HepG2 (cell line): ENCODE measurements around the gene LARP4. TPM values are rescaled to one million over a fixed set of nuclear protein-coding genes. Genes with fewer than 3 reads are reported as not detected.

Experiments used
- ETV5 ChIP-seq: IDR thresholded peaks from 2 replicates; pipeline ENCODE4 v1.6.1; 2018; ENCODE audit warnings: missing biosample characterization, missing genetic modification reagents, inconsistent platforms, borderline replicate concordance
- GLI4 ChIP-seq: sonication (generic); formaldehyde crosslinking; IDR thresholded peaks from 2 replicates; pipeline ENCODE4 v1.5.1; 2020; ENCODE audit warnings: missing genetic modification reagents, mild to moderate bottlenecking, moderate library complexity, borderline replicate concordance
- KLF12 ChIP-seq: sonication (generic); formaldehyde crosslinking; IDR thresholded peaks from 2 replicates; pipeline ENCODE4 v1.4.0; 2020; ENCODE audit warnings: missing genetic modification reagents, borderline replicate concordance
- NFATC3 ChIP-seq: sonication (generic); formaldehyde crosslinking; IDR thresholded peaks from 2 replicates; pipeline ENCODE4 v1.5.1; 2020; ENCODE audit warnings: mild to moderate bottlenecking, missing genetic modification reagents
- NFKB2 ChIP-seq: sonication (generic); formaldehyde crosslinking; IDR thresholded peaks from 2 replicates; pipeline ENCODE4 v1.4.0; 2020; ENCODE audit warnings: missing genetic modification reagents, borderline replicate concordance
- NFKBIZ ChIP-seq: IDR thresholded peaks from 2 replicates; pipeline ENCODE4 v1.6.1; 2018; ENCODE audit warnings: missing genetic modification reagents, missing compliant biosample characterization
- SRY ChIP-seq: sonication (generic); formaldehyde crosslinking; IDR thresholded peaks from 2 replicates; pipeline ENCODE4 v1.8.0; 2022; ENCODE audit warnings: mild to moderate bottlenecking, missing genetic modification reagents
- ZNF350 ChIP-seq: sonication (generic); formaldehyde crosslinking; IDR thresholded peaks from 2 replicates; pipeline ENCODE4 v1.4.0; 2020; ENCODE audit warnings: mild to moderate bottlenecking, low read depth, missing genetic modification reagents, borderline replicate concordance
- ZNF7 ChIP-seq: IDR thresholded peaks from 2 replicates; pipeline ENCODE4 v1.6.1; 2016; ENCODE audit warnings: missing biosample characterization, missing genetic modification reagents
- ZNF780A ChIP-seq: sonication (generic); formaldehyde crosslinking; IDR thresholded peaks from 2 replicates; pipeline ENCODE4 v1.8.0; 2022; ENCODE audit warnings: mild to moderate bottlenecking, missing genetic modification reagents, moderate library complexity
- polyA plus RNA-seq, 8 experiments: library from polyadenylated mRNA; depleted of rRNA in 3 of 8; stranded (reverse) in 7 of 8; unstranded in 1 of 8; fragments of >200 nt; fragmentation: Illumina TruSeq in 4 of 8; extraction: Trizol in 4 of 8; gene quantifications; 2 replicates each; pipeline versions ENCODE4 v1.2.1 to v1.2.3, GENCODE V29; 2011 to 2016; ENCODE audit warnings: low read depth in 4 of 8, missing spikeins in 1 of 8, mixed read lengths in 1 of 8; ENCODE audit not compliant: insufficient read depth in 1 of 8
- total RNA-seq, 5 experiments: library from RNA; depleted of rRNA; stranded (reverse); fragments of >200 nt; fragmentation: Illumina TruSeq; extraction: Trizol; gene quantifications; 2 replicates each; pipeline ENCODE4 v1.2.3, GENCODE V29; 2016; ENCODE audit warnings: low read depth in 1 of 5
- TF ChIP-seq, protein P1 (sequence below), 2 experiments: IDR thresholded peaks; 2 replicates each; pipeline ENCODE4 v1.6.1; 2011 to 2012; ENCODE audit warnings: low read length in 2 of 2, borderline replicate concordance in 1 of 2, low read depth in 1 of 2, mild to moderate bottlenecking in 1 of 2, moderate library complexity in 1 of 2
- TF ChIP-seq, protein P2 (sequence below): sonication (generic); formaldehyde crosslinking; IDR thresholded peaks from 2 replicates; pipeline ENCODE4 v1.8.1; 2023; ENCODE audit warnings: mild to moderate bottlenecking, inconsistent platforms, moderate library complexity, missing genetic modification reagents, borderline replicate concordance
- TF ChIP-seq, protein P3 (sequence below): sonication (generic); formaldehyde crosslinking; conservative IDR thresholded peaks from 2 replicates; pipeline ENCODE4 v1.4.0; 2020; ENCODE audit warnings: missing genetic modification reagents
- TF ChIP-seq, protein P4 (sequence below): sonication (generic); formaldehyde crosslinking; IDR thresholded peaks from 2 replicates; pipeline ENCODE4 v1.8.0; 2022; ENCODE audit warnings: low read depth, missing genetic modification reagents
- TF ChIP-seq, protein P5 (sequence below): sonication (generic); formaldehyde crosslinking; IDR thresholded peaks from 2 replicates; pipeline ENCODE4 v1.4.0; 2020; ENCODE audit warnings: mild to moderate bottlenecking, low read depth, missing genetic modification reagents
- TF ChIP-seq, protein P6 (sequence below): sonication (generic); formaldehyde crosslinking; IDR thresholded peaks from 2 replicates; pipeline ENCODE4 v1.5.0; 2020; ENCODE audit warnings: mild to moderate bottlenecking, missing genetic modification reagents

The LARP4 gene
- total and polyA plus RNA-seq, 2 of the 13 experiments (the other 11 are each of a cell fraction or from before 2014, with no cell fraction given) = 16.4 to 42.7 TPM

DNA sequence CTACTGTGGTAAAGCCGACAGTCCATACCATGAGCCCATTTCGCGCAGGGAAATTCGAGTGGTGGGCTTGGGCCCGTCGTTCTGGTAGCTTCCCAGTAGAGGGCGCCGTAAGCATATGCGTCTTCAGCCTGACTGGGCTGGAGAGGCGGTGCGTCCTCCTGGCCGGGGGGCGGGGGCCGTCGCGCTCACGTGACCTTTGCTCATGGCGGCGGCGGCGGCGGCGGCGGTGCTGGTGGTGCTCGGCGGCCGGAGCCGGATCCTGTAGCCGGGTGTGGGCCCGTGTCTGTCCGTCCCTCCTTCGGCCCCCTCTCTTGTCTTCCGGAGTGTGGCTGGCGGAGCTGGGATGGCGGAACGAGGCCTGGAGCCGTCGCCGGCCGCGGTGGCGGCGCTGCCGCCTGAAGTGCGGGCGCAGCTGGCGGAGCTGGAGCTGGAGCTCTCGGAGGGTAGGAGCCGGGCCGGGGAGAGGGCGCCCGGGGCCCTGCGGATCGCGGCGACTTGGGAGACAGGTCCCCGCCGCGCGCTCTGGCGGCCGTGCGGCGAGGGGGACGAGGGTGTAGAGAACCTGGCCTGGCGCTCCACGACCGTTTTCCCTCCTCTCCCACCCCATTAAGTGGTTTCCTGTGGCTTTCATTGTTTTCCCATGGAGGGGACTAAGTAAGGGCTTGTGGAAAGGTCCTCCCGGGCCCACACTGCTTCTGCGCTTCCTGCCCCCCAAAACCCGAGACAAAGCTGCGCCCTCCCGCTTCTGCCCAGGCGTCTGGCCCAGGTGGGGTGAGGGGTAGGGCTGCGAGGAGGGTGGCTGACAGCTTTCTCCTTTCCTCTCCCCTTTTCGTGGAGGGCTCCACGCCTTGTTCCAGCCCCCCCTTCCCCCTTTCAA lies 104.4 kb downstream of the LARP4 start, which contains the start of gene DIP2B (continued):
- TF ChIP-seq, protein P1, sequence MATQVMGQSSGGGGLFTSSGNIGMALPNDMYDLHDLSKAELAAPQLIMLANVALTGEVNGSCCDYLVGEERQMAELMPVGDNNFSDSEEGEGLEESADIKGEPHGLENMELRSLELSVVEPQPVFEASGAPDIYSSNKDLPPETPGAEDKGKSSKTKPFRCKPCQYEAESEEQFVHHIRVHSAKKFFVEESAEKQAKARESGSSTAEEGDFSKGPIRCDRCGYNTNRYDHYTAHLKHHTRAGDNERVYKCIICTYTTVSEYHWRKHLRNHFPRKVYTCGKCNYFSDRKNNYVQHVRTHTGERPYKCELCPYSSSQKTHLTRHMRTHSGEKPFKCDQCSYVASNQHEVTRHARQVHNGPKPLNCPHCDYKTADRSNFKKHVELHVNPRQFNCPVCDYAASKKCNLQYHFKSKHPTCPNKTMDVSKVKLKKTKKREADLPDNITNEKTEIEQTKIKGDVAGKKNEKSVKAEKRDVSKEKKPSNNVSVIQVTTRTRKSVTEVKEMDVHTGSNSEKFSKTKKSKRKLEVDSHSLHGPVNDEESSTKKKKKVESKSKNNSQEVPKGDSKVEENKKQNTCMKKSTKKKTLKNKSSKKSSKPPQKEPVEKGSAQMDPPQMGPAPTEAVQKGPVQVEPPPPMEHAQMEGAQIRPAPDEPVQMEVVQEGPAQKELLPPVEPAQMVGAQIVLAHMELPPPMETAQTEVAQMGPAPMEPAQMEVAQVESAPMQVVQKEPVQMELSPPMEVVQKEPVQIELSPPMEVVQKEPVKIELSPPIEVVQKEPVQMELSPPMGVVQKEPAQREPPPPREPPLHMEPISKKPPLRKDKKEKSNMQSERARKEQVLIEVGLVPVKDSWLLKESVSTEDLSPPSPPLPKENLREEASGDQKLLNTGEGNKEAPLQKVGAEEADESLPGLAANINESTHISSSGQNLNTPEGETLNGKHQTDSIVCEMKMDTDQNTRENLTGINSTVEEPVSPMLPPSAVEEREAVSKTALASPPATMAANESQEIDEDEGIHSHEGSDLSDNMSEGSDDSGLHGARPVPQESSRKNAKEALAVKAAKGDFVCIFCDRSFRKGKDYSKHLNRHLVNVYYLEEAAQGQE (IDR thresholded peaks at IDR 0.05; ENCODE audit: borderline replicate concordance in 1 of 2, low read depth in 1 of 2, low read length in 2 of 2) = no peak
- TF ChIP-seq ETV5 (no peak), ZNF350 (CRISPR knock-in tag) (peak; percentile 9; the same call in 1 of the 2 replicates), ZNF7 (CRISPR knock-in tag) (peak; percentile 59; the same call in 1 of the 2 replicates), NFKB2 (CRISPR knock-in tag) (no peak), KLF12 (CRISPR knock-in tag) (no peak), NFATC3 (CRISPR knock-in tag) (no peak), GLI4 (CRISPR knock-in tag) (0 out of 2 replicates have a peak, but pooled peaks have one; percentile 47), ZNF780A (no peak), NFKBIZ (CRISPR knock-in tag) (0 out of 2 replicates have a peak, but pooled peaks have one; percentile 35), SRY (CRISPR knock-in tag) (peak; percentile 29; the same call in 1 of the 2 replicates)
- TF ChIP-seq, protein P2, sequence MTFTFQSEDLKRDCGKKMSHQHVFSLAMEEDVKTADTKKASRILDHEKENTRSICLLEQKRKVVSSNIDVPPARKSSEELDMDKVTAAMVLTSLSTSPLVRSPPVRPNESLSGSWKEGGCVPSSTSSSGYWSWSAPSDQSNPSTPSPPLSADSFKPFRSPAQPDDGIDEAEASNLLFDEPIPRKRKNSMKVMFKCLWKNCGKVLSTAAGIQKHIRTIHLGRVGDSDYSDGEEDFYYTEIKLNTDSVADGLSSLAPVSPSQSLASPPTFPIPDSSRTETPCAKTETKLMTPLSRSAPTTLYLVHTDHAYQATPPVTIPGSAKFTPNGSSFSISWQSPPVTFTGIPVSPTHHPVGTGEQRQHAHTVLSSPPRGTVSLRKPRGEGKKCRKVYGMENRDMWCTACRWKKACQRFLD (CRISPR knock-in tag) = no peak
- TF ChIP-seq, protein P3, sequence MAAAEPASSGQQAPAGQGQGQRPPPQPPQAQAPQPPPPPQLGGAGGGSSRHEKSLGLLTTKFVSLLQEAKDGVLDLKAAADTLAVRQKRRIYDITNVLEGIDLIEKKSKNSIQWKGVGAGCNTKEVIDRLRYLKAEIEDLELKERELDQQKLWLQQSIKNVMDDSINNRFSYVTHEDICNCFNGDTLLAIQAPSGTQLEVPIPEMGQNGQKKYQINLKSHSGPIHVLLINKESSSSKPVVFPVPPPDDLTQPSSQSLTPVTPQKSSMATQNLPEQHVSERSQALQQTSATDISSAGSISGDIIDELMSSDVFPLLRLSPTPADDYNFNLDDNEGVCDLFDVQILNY = no peak
- TF ChIP-seq, protein P4, sequence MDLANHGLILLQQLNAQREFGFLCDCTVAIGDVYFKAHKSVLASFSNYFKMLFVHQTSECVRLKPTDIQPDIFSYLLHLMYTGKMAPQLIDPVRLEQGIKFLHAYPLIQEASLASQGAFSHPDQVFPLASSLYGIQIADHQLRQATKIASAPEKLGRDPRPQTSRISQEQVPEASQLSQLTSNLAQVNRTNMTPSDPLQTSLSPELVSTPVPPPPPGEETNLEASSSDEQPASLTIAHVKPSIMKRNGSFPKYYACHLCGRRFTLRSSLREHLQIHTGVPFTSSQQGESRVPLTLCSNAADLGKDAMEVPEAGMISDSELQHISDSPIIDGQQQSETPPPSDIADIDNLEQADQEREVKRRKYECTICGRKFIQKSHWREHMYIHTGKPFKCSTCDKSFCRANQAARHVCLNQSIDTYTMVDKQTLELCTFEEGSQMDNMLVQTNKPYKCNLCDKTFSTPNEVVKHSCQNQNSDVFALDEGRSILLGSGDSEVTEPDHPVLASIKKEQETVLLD (CRISPR knock-in tag) = peak; percentile 48; the same call in 1 of the 2 replicates
- TF ChIP-seq, protein P5, sequence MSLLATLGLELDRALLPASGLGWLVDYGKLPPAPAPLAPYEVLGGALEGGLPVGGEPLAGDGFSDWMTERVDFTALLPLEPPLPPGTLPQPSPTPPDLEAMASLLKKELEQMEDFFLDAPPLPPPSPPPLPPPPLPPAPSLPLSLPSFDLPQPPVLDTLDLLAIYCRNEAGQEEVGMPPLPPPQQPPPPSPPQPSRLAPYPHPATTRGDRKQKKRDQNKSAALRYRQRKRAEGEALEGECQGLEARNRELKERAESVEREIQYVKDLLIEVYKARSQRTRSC = no peak
- TF ChIP-seq, protein P6, sequence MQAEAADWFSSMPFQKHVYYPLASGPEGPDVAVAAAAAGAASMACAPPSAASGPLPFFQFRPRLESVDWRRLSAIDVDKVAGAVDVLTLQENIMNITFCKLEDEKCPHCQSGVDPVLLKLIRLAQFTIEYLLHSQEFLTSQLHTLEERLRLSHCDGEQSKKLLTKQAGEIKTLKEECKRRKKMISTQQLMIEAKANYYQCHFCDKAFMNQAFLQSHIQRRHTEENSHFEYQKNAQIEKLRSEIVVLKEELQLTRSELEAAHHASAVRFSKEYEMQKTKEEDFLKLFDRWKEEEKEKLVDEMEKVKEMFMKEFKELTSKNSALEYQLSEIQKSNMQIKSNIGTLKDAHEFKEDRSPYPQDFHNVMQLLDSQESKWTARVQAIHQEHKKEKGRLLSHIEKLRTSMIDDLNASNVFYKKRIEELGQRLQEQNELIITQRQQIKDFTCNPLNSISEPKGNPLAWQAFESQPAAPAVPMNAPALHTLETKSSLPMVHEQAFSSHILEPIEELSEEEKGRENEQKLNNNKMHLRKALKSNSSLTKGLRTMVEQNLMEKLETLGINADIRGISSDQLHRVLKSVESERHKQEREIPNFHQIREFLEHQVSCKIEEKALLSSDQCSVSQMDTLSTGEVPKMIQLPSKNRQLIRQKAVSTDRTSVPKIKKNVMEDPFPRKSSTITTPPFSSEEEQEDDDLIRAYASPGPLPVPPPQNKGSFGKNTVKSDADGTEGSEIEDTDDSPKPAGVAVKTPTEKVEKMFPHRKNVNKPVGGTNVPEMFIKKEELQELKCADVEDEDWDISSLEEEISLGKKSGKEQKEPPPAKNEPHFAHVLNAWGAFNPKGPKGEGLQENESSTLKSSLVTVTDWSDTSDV = no peak
